ENCODE data around the gene CSRP3.
"Not testable (repeated sequence)": the region's sequence is repeated elsewhere in the genome, so short reads cannot be mapped to it uniquely, and the experiment has no call there.

The CSRP3 gene

GRCh38 chr11:19156892-19157291, 44.9 kb downstream of the CSRP3 start:
- Mint-ChIP-seq H3K9me3 (no peaks in the 10 kb centered on the region), H3K4me1 (no peaks in the 10 kb centered on the region), H3K27me3 (no peaks in the 10 kb centered on the region), H3K4me3 (no peak overlapping the region), H3K36me3 (peaks cover 44% of the 10 kb centered on the region), H3K27ac (no peak overlapping the region)
- CTCF ChIA-PET = no interaction called here
- DNase-seq = no peak

GRCh38 chr11:19145319-19145718, 56.5 kb downstream of the CSRP3 start:
- peaks cover 10% of the 10 kb centered on the region for H3K36me3 Mint-ChIP-seq
- H3K27ac Mint-ChIP-seq = no peak overlapping the region
- no peaks in the 10 kb centered on the region for H3K9me3 Mint-ChIP-seq
- no peak for DNase-seq
- no peaks in the 10 kb centered on the region for H3K4me1 Mint-ChIP-seq
- CTCF ChIA-PET = no interaction called here
- no peaks in the 10 kb centered on the region for H3K27me3 Mint-ChIP-seq
- H3K4me3 Mint-ChIP-seq = no peak overlapping the region

GRCh38 chr11:19136884-19137283, 64.9 kb downstream of the CSRP3 start:
- peaks cover 30% of the 10 kb centered on the region for H3K9me3 Mint-ChIP-seq
- H3K36me3 Mint-ChIP-seq = peaks cover 26% of the 10 kb centered on the region
- H3K4me1 Mint-ChIP-seq, H3K4me3 Mint-ChIP-seq, DNase-seq, CTCF ChIA-PET, H3K27me3 Mint-ChIP-seq, H3K27ac Mint-ChIP-seq: not testable (repeated sequence)

DNA sequence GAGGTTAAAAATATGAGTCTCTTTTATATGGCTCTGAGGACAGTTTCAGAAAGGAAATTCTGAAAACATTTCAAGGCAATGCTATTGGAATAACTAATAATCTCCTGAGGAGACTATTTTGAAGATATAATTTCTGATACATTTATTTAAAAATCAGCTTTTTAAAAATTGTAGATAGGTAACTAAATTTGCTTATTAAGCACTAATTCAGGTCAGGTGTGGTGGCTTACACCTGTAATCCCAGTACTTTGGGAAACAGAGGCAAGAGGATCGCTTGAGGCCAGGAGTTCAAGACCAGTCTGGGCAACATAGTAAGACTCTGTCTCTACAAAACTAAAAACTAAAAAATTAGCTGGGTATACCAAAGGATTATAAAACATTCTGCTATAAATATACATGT, 67.8 kb downstream of the CSRP3 start:
- H3K4me3 Mint-ChIP-seq = no peak overlapping the region
- DNase-seq = no peak
- no peaks in the 10 kb centered on the region for H3K4me1 Mint-ChIP-seq
- H3K9me3 Mint-ChIP-seq = peaks cover 32% of the 10 kb centered on the region
- no peaks in the 10 kb centered on the region for H3K27me3 Mint-ChIP-seq
- CTCF ChIA-PET = no interaction called here
- peaks cover 43% of the 10 kb centered on the region for H3K36me3 Mint-ChIP-seq
- H3K27ac Mint-ChIP-seq = no peak overlapping the region
